Measurements from ENCODE around the gene OR8B4. TPM values are rescaled to one million over a fixed set of nuclear protein-coding genes. Genes with fewer than 3 reads are reported as not detected.
"Not testable (repeated sequence)": the region's sequence is repeated elsewhere in the genome, so short reads cannot be mapped to it uniquely, and the experiment has no call there.

The OR8B4 gene
- total RNA-seq, 1 experiment from 2014 or later = not detected

DNA sequence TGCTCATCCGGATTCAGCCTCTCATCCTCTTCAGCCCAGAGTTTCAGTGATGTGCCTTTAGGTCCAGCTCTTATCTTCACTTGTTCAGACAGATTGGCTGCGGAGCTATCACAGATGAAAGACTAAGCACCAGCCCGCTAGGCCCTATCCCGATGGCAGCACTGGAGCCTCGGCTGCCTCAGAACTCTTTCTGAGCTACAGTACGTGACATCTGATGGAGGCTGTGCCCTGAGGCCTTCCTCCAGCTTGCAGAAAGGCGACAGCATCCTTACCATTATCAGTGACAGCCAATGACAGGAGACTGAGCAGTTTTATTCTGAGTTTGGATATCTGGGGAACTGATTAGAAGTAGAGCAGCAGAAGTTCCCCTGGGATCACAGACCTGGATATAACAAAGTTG lies 16.8 kb upstream of the OR8B4 start:
- no peak for DNase-seq
- H3K36me3 ChIP-seq (replicated peaks; ENCODE audit: control insufficient read depth, insufficient read depth, low read length) = no peaks in the 10 kb centered on the region
- H3K4me3 ChIP-seq (ENCODE audit: insufficient read depth, low read depth, low read length) = no peak overlapping the region
- H3K27me3 ChIP-seq (ENCODE audit: control insufficient read depth, insufficient read depth, low read length) = no peaks in the 10 kb centered on the region

DNA sequence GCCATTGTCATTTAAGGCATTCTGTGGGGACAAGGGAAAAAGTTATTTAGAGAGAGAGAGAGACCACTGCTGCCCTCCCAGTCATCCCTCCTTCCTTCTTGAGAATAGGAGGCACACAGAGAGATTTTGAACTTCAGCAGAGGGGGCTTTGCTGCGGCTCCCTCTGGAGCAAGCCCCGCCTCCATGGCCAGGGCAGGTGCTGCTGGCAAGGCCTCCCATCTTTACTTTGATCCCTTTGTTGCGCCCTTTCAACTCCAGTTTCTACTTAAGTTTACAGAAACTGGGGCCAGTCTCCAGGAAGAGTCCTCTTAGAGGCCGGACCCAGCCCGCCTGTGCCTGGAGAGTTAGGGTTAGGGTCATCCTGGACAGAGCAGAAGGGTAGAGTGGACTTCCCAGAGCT lies 16.4 kb upstream of the OR8B4 start:
- DNase-seq = peak; percentile 7
- H3K36me3 ChIP-seq (replicated peaks; ENCODE audit: control insufficient read depth, insufficient read depth, low read length) = no peaks in the 10 kb centered on the region
- H3K27me3 ChIP-seq (ENCODE audit: control insufficient read depth, insufficient read depth, low read length) = no peaks in the 10 kb centered on the region
- no peak overlapping the region for H3K4me3 ChIP-seq (ENCODE audit: insufficient read depth, low read depth, low read length)

GRCh38 chr11:124440608-124441007 lies 15.9 kb upstream of the OR8B4 start:
- no peak for DNase-seq
- H3K36me3 ChIP-seq (replicated peaks; ENCODE audit: control insufficient read depth, insufficient read depth, low read length) = no peaks in the 10 kb centered on the region
- H3K4me3 ChIP-seq (ENCODE audit: insufficient read depth, low read depth, low read length) = no peak overlapping the region
- H3K27me3 ChIP-seq (ENCODE audit: control insufficient read depth, insufficient read depth, low read length) = no peaks in the 10 kb centered on the region

DNA sequence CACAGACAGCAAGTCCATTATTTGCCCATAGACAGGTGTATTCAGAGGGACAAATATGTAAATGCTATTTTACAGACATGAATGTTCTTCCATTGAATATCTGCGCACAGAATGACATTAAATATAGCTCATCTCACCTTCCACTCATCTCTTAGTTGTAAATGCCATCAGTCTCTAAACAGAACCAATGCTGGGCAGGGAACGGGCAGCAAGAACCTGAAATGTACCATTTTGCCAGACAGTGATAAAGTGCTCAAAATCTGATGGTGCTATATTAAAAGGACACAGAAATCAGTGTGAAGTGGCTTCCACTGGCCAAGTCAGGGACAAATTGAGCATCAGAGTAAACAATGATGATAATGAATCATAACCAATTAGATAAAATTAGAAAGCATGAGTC lies 10.0 kb upstream of the OR8B4 start:
- Histone ChIP-seq H3K36me3 (replicated peaks; ENCODE audit: control insufficient read depth, insufficient read depth, low read length) (no peaks in the 10 kb centered on the region), H3K4me3 (ENCODE audit: insufficient read depth, low read depth, low read length) (no peak overlapping the region), H3K27me3 (ENCODE audit: control insufficient read depth, insufficient read depth, low read length) (no peaks in the 10 kb centered on the region)
- no peak for DNase-seq

DNA sequence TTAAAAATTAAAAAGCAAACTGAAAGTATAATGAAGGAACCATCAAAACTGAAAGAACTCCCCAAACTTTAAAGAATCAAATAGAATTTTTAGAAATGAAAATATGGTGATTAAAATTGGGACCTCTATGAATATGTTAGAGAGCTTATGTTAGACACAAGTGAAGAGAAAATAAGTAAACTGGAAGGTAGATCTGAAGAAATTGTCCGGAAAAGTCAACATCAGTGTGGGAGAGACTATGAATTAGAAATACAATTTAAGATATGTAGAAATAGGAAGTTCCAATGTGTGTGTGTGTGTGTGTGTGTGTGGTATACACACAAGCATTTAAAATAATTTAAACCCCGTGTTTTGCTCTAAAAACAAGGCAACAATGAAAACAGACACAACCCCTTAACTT lies 4.9 kb upstream of the OR8B4 start:
- no peaks in the 10 kb centered on the region for H3K27me3 ChIP-seq (ENCODE audit: control insufficient read depth, insufficient read depth, low read length)
- no peaks in the 10 kb centered on the region for H3K36me3 ChIP-seq (replicated peaks; ENCODE audit: control insufficient read depth, insufficient read depth, low read length)
- H3K4me3 ChIP-seq (ENCODE audit: insufficient read depth, low read depth, low read length) = no peak overlapping the region
- no peak for DNase-seq

GRCh38 chr11:124421043-124421442 lies 3.6 kb downstream of the OR8B4 start:
- H3K4me3 ChIP-seq (ENCODE audit: insufficient read depth, low read depth, low read length) = no peak overlapping the region
- no peaks in the 10 kb centered on the region for H3K36me3 ChIP-seq (replicated peaks; ENCODE audit: control insufficient read depth, insufficient read depth, low read length)
- H3K27me3 ChIP-seq (ENCODE audit: control insufficient read depth, insufficient read depth, low read length) = no peaks in the 10 kb centered on the region
- DNase-seq = no peak

GRCh38 chr11:124415356-124415923 lies 9.2 kb downstream of the OR8B4 start:
- Histone ChIP-seq H3K27me3 (ENCODE audit: control insufficient read depth, insufficient read depth, low read length) (no peaks in the 10 kb centered on the region), H3K36me3 (replicated peaks; ENCODE audit: control insufficient read depth, insufficient read depth, low read length) (no peaks in the 10 kb centered on the region), H3K4me3 (ENCODE audit: insufficient read depth, low read depth, low read length) (no peak overlapping the region)
- peak; percentile 38 for DNase-seq

DNA sequence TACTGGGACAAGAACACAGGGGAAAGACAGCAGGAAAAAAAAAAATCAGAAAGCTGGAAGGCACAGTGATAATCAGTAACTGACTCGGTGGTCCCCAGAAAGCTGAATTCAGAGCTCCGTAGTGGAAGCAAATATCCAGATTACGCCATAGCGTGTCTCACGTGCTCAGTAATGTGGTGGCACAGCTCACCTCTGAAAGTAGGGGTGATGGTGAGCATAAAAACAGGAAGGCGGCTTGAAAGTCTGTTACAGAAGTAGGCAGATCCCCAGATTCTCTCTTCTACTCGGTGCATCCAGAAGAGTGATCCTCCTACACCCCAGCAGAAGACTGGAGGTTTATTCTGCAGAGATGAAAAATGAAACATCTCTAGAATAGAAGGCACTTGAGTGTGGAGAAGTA lies 14.8 kb downstream of the OR8B4 start:
- no peaks in the 10 kb centered on the region for H3K27me3 ChIP-seq (ENCODE audit: control insufficient read depth, insufficient read depth, low read length)
- H3K4me3 ChIP-seq (ENCODE audit: insufficient read depth, low read depth, low read length) = no peak overlapping the region
- no peak for DNase-seq
- no peaks in the 10 kb centered on the region for H3K36me3 ChIP-seq (replicated peaks; ENCODE audit: control insufficient read depth, insufficient read depth, low read length)

- no peaks in the 10 kb centered on the region for H3K36me3 ChIP-seq (replicated peaks; ENCODE audit: control insufficient read depth, insufficient read depth, low read length)
- H3K27me3 ChIP-seq (ENCODE audit: control insufficient read depth, insufficient read depth, low read length) = no peaks in the 10 kb centered on the region
- no peak for DNase-seq
- H3K4me3 ChIP-seq (ENCODE audit: insufficient read depth, low read depth, low read length) = no peak overlapping the region
Observed at GRCh38 chr11:124405581-124405980, 19.1 kb downstream of the OR8B4 start.

DNA sequence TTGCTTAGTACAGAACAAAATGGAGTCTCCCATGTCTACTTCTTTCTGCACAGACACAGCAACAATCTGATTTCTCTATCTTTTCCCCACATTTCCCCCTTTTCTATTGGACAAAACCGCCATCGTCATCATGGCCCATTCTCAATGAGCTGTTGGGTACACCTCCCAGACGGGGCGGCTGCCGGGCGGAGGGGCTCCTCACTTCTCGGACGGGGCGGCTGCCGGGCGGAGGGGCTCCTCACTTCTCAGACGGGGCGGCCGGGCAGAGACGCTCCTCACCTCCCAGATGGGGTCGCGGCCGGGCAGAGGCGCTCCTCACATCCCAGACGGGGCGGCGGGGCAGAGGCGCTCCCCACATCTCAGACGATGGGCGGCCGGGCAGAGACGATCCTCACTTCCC lies 21.5 kb downstream of the OR8B4 start:
- H3K36me3 ChIP-seq (replicated peaks; ENCODE audit: control insufficient read depth, insufficient read depth, low read length); DNase-seq; H3K4me3 ChIP-seq (ENCODE audit: insufficient read depth, low read depth, low read length); H3K27me3 ChIP-seq (ENCODE audit: control insufficient read depth, insufficient read depth, low read length): not testable (repeated sequence)

GRCh38 chr11:124402326-124402922 lies 22.2 kb downstream of the OR8B4 start:
- no peak overlapping the region for H3K4me3 ChIP-seq (ENCODE audit: insufficient read depth, low read depth, low read length)
- DNase-seq = peak; percentile 59
- no peaks in the 10 kb centered on the region for H3K27me3 ChIP-seq (ENCODE audit: control insufficient read depth, insufficient read depth, low read length)
- no peaks in the 10 kb centered on the region for H3K36me3 ChIP-seq (replicated peaks; ENCODE audit: control insufficient read depth, insufficient read depth, low read length)

DNA sequence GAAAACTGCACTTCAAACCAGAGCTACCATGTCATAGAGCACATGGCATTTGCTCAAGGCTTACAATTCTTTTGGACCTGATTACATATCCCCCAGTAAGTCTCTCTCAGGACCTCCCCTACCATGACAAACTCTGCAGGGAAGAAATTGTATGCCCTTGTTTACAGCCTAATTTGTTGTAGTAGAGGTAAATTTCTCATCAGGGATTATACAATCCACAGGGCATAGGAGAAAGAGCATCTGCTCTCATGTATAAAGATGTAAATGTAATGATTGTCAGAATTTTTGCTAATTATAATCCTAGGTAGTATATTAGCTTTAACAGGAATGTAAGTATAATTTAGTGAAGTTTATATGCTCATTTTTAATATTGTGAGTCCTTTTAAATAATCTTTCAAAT lies 25.7 kb downstream of the OR8B4 start, which contains the start of gene OR8B3:
OR8B3 (minus strand) TSS at position 101 of the 400 bp plus-strand sequence. CDS start 1,673 bp downstream, outside the sequence.
- Histone ChIP-seq H3K4me3 (ENCODE audit: insufficient read depth, low read depth, low read length) (no peak within 1 kb of the TSS), H3K27me3 (ENCODE audit: control insufficient read depth, insufficient read depth, low read length) (no peaks in the 10 kb centered on the region), H3K36me3 (replicated peaks; ENCODE audit: control insufficient read depth, insufficient read depth, low read length) (no peaks in the 10 kb centered on the region)
- DNase-seq = no peak

GRCh38 chr11:124396847-124397246 lies 27.8 kb downstream of the OR8B4 start:
- not testable (repeated sequence) for H3K36me3 ChIP-seq (replicated peaks; ENCODE audit: control insufficient read depth, insufficient read depth, low read length); H3K4me3 ChIP-seq (ENCODE audit: insufficient read depth, low read depth, low read length); H3K27me3 ChIP-seq (ENCODE audit: control insufficient read depth, insufficient read depth, low read length); DNase-seq

- H3K27me3 ChIP-seq (ENCODE audit: control insufficient read depth, insufficient read depth, low read length) = no peaks in the 10 kb centered on the region
- H3K36me3 ChIP-seq (replicated peaks; ENCODE audit: control insufficient read depth, insufficient read depth, low read length) = no peaks in the 10 kb centered on the region
- DNase-seq = no peak
- H3K4me3 ChIP-seq (ENCODE audit: insufficient read depth, low read depth, low read length) = no peak overlapping the region
Observed at GRCh38 chr11:124394408-124394807, 30.3 kb downstream of the OR8B4 start.

DNA sequence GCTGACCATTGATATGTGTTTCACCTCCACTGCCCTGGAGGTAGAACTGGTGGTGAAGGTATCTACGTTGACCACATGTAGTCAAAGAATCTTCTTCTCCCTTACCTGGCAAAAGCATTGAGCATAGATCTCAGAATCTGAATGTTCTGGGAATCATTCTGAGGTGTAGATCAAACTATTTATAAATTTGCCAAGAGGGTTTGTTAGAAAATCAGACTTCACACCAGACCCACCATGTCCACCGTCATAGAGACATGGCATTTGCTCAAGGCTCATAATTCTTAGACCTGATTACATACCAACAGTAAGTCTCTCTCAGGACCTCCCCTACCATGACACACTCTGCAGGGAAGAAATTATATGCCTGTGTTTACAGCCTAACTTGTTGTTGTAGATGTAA lies 40.3 kb downstream of the OR8B4 start, which contains the start of gene OR8B2:
OR8B2 (minus strand) TSS at position 101 of the 400 bp plus-strand sequence. CDS start 1,156 bp downstream, outside the sequence.
- no peaks in the 10 kb centered on the region for H3K27me3 ChIP-seq (ENCODE audit: control insufficient read depth, insufficient read depth, low read length)
- no peak for DNase-seq
- no peak within 1 kb of the TSS for H3K4me3 ChIP-seq (ENCODE audit: insufficient read depth, low read depth, low read length)
- no peaks in the 10 kb centered on the region for H3K36me3 ChIP-seq (replicated peaks; ENCODE audit: control insufficient read depth, insufficient read depth, low read length)
